NOMO-1 treated with dmso at 0.1 percent for 144 hours (cell line): ENCODE data around the gene ACKR3.
A peak's percentile ranks its signal among the peaks of the same experiment; 100 is the strongest.

Experiments used
- DNase-seq: peaks from one replicate; lab custom pipeline; 2025; ENCODE audit not compliant: unreplicated experiment; lab: John Stamatoyannopoulos, UW

ACKR3 gene

DNA sequence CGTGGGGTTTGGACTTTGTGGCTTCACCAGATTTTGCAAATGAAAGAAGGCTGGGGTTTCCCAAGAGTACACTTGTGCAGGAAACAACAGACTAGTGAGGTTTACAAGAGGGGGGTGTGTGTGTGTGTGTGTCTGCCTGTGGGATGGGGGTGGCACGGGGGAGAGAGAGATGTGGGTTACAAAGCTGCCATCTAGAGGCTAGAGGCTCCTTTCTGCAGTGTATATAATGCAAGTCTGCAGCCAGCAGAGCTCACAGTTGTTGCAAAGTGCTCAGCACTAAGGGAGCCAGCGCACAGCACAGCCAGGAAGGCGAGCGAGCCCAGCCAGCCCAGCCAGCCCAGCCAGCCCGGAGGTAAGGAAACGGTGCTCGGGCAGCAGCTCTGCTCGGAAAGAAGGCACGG, at the start of gene ACKR3:
ACKR3 (plus strand) TSS at position 253 of the 401 bp plus-strand sequence. CDS start 10,641 bp downstream, outside the sequence.
- DNase-seq: peak; percentile 61

GRCh38 chr2:236521556-236521955, 48.1 kb upstream of the ACKR3 start:
- DNase-seq: no peak

DNA sequence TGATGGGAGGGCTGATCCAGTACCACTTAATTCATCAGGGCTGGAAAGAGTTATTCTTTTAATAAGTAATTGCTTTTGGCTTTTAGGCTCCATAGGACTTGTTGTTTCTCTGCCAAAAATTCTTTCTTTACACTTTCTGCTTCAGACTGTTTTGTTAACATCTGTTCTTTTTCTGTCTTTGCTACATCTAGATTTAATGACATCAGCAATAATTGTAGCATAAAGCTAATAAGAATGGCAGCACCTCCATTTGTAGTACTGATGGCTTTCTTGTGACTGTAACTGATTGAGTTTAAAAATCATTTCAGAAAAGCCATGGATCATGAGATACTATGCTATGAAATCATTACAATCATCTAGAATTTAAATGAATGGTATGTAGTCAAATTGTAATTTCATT, 46.4 kb upstream of the ACKR3 start:
- DNase-seq: no peak

DNA sequence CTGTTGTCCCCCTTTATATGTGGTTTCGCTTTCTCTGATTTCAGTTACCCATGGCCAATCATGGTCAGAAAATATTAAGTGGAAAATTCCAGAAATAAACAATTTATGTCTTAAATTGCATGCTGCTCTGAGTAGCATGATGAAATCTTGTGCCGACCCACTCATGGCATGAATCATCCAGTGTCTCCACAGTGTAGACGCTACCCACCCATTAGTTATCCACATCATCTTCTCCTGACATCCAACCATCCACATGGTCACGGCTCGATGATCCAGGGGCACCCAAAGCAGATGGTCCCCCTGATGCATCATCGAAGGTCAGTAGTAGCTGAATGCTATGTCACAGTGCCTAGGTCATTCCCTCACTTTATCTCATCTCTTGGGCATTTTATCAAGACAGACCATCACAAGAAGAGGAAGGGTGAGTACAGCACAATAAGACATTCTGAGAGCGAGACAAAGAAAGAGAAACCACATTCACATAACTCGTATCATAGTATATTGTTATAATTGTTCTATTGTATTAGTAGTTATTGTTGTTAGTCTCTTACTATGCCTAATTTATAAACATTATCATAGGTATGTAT, 44.1 kb upstream of the ACKR3 start:
- no peak for DNase-seq

DNA sequence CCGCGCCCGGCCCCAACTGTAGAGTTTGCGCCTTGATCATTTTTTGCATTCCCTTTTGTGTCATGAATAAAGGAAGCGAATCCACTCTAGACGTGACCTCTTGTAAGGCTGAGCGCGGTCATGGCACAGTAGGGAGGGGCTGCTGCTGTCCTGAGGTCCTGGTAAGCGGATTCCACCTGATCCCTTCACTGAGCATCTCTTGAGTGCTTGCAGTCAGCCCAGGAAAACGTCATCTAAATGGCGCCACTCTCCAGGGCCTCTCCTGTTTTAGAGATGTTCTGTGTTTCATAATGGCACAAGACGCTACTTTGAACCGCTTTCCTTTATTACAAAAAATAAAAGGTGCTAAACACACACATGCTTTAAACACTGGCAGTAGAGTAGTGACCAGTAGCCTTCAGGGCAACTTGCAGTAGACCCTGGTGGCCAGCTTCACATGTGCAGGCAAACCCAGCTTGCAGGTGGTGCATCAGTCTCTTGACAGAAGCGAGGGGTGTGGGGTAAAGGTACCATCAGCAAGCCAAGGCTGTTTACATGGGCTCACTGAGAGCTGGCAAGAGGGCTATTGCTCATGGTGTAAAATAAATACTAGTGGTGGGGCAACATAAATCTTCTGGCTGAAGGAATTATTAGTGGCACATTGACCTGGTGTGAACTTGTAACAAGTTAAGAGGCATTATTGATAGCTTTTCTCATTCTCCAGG, 43.0 kb upstream of the ACKR3 start:
- DNase-seq: no peak

GRCh38 chr2:236527159-236527630, 42.4 kb upstream of the ACKR3 start:
- DNase-seq: no peak

- no peak for DNase-seq
Measured at GRCh38 chr2:236529606-236530005, 40.0 kb upstream of the ACKR3 start.

GRCh38 chr2:236530512-236530911, 39.1 kb upstream of the ACKR3 start:
- DNase-seq: no peak

DNA sequence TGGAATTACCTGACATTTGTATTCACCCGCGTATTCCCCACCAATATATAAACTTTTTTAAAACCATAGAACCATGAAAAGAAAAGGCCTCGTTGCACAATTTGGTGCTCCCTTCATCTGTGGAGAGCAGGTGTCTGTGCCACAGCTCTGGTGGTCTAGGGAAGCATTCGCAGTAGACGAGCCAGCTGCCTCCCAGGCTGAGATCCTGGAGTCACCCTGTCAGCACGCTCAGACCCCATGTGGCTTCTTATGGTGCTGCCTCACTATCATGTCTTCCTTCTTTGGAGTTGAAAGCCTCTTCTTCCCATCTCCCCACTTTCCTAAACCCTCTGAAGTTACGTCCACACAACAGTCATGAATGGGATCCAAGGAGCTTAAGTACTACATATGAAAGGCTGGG, 38.4 kb upstream of the ACKR3 start:
- DNase-seq: no peak

GRCh38 chr2:236531996-236532395, 37.6 kb upstream of the ACKR3 start:
- no peak for DNase-seq

DNA sequence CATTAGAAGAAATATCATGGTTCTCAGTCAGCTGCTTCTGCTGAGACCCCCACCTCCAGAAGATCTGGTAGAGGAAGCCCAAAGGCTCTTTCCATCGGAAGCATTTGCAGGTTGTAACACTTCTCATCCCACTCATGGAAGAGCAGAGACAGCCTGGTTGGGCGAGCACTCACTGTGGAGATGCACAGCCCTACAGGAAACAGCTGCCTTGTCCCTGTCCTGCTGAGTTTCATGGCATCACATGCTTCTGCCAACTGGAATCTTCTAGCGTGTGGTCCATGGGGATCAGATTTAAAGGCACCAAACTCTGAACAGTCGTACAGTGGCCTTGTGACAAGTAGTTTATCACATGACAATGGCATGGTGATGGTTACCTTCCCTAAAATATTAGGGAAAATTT, 36.3 kb upstream of the ACKR3 start:
- DNase-seq: no peak

GRCh38 chr2:236535024-236535423, 34.6 kb upstream of the ACKR3 start:
- DNase-seq: no peak

GRCh38 chr2:236536727-236537398, 32.8 kb upstream of the ACKR3 start:
- DNase-seq: no peak

DNA sequence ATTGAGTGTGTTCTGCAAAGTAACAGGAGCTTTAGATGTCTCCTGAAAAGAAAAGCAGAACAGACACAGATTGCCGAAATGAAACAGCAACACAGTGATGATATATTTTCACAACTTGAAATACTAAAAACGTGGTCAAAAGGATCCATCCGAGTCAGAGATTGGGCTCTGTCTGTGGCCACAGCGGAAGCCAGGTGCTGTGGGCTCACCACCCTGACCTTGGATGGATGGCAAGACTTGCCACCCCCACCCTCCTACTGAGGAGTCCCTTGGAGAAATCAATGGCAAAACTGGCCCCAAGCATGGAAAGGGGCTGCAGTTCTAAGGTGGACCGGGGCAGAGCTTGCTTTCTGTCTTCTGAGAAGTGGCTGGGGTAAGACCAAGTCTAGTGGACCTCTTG, 31.4 kb upstream of the ACKR3 start:
- DNase-seq: no peak

DNA sequence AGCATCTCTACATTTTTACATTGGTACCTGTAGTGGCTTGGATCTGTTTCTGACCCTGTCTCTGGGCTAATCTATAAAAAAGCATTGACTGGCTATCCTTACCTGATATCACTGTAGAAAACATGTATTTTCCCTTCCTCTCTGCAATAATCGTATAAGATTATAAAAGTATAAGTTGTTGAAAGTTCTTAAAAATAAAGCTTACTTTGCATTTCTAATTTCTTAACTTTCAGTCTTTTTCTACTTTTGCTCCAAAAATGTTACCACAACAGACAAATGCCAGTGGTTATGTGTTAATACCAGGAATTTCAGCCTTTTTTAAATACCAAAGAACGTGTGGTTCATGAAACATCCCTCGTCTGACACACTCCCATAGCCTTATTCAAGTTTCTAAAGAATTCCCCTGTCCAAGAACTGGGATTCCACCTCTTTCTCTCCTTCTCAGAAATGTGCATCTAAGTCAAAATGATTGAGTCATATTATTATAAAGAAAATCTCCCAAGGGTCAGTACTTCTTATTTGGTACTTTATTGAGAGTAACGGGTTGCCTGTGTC, 28.5 kb upstream of the ACKR3 start:
- DNase-seq: no peak

DNA sequence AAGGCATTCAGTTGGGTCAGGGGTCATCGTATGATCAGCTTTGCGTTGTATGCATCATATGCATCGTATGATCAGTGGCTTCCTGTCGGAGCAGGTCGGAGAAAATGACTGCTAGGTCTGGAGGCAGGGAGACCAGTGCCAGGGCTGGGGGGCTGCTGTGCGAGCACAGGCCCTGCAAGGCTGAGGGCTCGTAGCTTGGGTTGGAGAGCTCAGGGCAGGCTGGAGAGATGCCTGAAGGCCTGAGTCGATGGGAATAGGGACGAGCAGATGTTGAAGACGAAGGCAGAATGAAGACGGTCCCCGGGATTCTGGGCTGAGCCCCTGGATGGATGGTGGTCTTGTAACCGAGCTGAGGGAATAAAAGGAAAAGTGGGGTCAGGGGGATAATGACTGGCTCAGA, 25.3 kb upstream of the ACKR3 start:
- DNase-seq: no peak

GRCh38 chr2:236545248-236545658, 24.4 kb upstream of the ACKR3 start:
- no peak for DNase-seq

GRCh38 chr2:236545814-236546480, 23.7 kb upstream of the ACKR3 start:
- no peak for DNase-seq

DNA sequence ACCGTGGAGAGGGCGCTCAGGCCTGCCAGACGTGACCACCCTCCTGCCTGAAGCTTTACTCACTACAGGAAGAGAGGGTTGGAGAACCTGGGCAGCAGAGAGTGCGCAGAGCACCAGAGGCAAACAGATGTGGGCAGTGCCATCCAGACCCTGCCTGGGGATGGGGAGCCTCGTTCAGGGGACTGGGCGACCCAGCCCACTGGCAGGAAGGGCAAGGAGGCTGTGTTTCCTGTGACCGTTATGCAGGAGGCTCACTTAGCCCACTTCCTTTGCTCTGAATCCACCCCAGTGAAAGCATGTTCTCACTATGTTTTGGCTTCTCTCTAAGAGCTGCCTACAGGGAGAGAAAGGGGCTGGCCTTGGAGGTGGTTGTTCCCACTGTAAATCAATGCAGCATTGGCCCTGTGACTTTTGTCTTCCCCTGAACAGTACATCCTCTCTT, 23.0 kb upstream of the ACKR3 start:
- no peak for DNase-seq

DNA sequence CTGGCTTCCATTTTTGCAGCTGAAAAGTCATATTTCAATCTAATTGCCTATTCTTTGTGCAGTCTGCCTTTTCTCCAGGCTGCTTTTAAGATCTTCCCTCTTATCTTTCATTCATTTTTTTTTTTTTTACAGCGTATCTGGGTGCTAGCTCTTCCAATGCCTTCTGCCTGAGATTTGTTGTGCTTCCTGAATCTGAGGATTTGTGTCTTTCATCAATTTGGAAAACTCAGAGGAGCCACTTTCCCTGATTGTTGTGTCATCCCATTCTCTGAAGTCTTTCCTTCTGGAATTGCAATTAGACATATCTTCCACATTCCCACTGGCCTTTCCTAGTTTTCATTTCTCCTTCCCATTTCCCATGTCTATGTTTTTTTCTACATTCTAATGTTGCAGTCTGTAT, 21.9 kb upstream of the ACKR3 start:
- DNase-seq: no peak

DNA sequence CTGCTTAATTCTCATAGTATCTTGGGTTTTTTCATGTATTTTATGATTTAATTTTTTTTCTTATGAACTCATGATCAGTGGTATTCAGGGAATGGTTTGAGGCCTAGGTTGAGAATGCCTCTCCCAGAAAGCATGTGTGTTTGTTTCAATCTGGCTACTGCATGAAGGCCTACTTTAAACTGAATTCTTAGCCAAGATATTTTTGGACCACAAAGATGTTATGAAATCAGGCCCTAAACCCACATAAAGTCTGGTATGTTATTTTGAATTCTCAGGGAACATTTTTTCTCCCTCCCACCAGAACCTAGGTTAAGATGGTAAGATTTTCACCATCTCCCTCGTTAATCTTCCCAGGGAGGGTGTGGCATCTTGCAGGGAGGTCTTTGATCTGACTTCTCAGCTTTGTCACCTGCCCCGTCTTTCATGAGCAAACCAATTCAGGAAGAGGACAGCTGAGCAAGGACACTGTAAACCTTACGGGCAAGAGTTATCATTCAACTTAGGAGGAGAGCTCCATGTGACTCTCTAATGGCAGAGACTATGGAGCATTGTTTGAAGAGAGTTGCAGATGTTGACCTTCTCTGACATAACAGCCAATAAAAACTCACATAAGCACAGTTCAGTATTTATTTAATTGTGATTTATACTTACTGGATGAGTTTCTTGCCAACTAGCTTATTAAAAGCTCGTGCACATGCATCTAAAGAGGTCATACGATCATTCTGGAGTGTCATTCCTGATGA, 21.3 kb upstream of the ACKR3 start:
- no peak for DNase-seq
